Measurements from ENCODE around the gene TSSC4. TPM values are rescaled to one million over a fixed set of nuclear protein-coding genes. Genes with fewer than 3 reads are reported as not detected.

The TSSC4 gene
- total and polyA plus RNA-seq, 9 of the 15 experiments (the other 6 are each of a cell fraction or from before 2014, with no cell fraction given), result 0.41 to 54.2 (median 11.0) TPM

GRCh38 chr11:2447951-2448650 lies 47.6 kb downstream of the TSSC4 start:
- H2AFZ ChIP-seq (ENCODE audit: low read depth, low read length), result no peak overlapping the region
- no peaks in the 10 kb centered on the region for H3K9me3 ChIP-seq (replicated peaks; ENCODE audit: control insufficient read depth, insufficient read depth, low read depth, low read length)
- H3K27me3 ChIP-seq (ENCODE audit: control insufficient read depth in 2 of 2, insufficient read depth in 2 of 2, low read length in 2 of 2), result peaks cover 8 to 70% of the 10 kb centered on the region in 2 experiments; a peak in 3 of 5 replicates
- peaks cover 10% of the 10 kb centered on the region for H4K20me1 ChIP-seq (replicated peaks; ENCODE audit: control insufficient read depth, insufficient read depth, low read length)
- ChIA-PET POLR2A (no interaction called here), CTCF (ENCODE audit: low intra/inter-chr PET ratio) (no interaction called here)
- DNase-seq (ENCODE audit: extremely low read depth in 1 of 4, low spot score in 3 of 4) (no peak), ATAC-seq (no peak), FAIRE-seq (no peak)
- WGBS (ENCODE audit: insufficient coverage, low coverage, missing lambda C conversion rate), result 2% methylated on average over 10 of the region's 10 CpGs
- no peaks in the 10 kb centered on the region for H3K79me2 ChIP-seq (ENCODE audit: control insufficient read depth, insufficient read depth, low read length)
- 0 out of 4 replicates have a peak overlapping the region, but pooled peaks of 1 of the 2 experiments have one; percentile 40 for H3K9ac ChIP-seq (ENCODE audit: insufficient read depth in 1 of 2, low read depth in 2 of 2, low read length in 2 of 2)
- in situ Hi-C loops (cut with MboI), result no loop called here
- H3K4me2 ChIP-seq (ENCODE audit: insufficient read depth, low read length), result no peak overlapping the region
- H3K9me1 ChIP-seq (ENCODE audit: control insufficient read depth, insufficient read depth, low read length), result no peaks in the 10 kb centered on the region
- H3K4me3 ChIP-seq, result no peak overlapping the region
- no peaks in the 10 kb centered on the region for H3K36me3 ChIP-seq (ENCODE audit: control insufficient read depth, insufficient read depth, low read length)
- peaks cover 0 to 29% of the 10 kb centered on the region in 2 experiments; a peak in 2 of 5 replicates for H3K4me1 ChIP-seq (replicated peaks in 1 of 2; ENCODE audit: control insufficient read depth in 2 of 2, insufficient read depth in 2 of 2, low read length in 2 of 2)
- H3K27ac ChIP-seq (ENCODE audit: extremely low read depth, low read depth, low read length), result no peak overlapping the region
- BruUV-seq (replicated peaks), result no TSS peak
- intact Hi-C loops (cut with micrococcal nuclease), result no loop called here
- TF ChIP-seq CHD7 (IDR thresholded peaks at IDR 0.05; ENCODE audit: low read depth, low read length) (no peak), ZNF143 (CRISPR knock-in tag; IDR thresholded peaks at IDR 0.05) (no peak), KDM1A (IDR thresholded peaks at IDR 0.05) (no peak), SMARCB1 (IDR thresholded peaks at IDR 0.05; ENCODE audit: insufficient read length, low read depth) (no peak), ZFP1 (CRISPR knock-in tag; IDR thresholded peaks at IDR 0.05) (no peak), MEIS2 (IDR thresholded peaks at IDR 0.05; ENCODE audit: partially characterized antibody) (no peak), ZNF316 (IDR thresholded peaks at IDR 0.05) (no peak), STAT5B (CRISPR knock-in tag; IDR thresholded peaks at IDR 0.05) (no peak)

Measured in K562 (cell line).